SKM-1 treated with dmso at 0.1 percent for 144 hours (cell line): Measurements from ENCODE around the gene TMEM109.

Experiments
- DNase-seq: peaks from one replicate; lab custom pipeline; 2025; ENCODE audit not compliant: unreplicated experiment; lab: John Stamatoyannopoulos, UW

The TMEM109 gene

GRCh38 chr11:60939855-60940254, 25.9 kb downstream of the TMEM109 start:
- DNase-seq: no peak

DNA sequence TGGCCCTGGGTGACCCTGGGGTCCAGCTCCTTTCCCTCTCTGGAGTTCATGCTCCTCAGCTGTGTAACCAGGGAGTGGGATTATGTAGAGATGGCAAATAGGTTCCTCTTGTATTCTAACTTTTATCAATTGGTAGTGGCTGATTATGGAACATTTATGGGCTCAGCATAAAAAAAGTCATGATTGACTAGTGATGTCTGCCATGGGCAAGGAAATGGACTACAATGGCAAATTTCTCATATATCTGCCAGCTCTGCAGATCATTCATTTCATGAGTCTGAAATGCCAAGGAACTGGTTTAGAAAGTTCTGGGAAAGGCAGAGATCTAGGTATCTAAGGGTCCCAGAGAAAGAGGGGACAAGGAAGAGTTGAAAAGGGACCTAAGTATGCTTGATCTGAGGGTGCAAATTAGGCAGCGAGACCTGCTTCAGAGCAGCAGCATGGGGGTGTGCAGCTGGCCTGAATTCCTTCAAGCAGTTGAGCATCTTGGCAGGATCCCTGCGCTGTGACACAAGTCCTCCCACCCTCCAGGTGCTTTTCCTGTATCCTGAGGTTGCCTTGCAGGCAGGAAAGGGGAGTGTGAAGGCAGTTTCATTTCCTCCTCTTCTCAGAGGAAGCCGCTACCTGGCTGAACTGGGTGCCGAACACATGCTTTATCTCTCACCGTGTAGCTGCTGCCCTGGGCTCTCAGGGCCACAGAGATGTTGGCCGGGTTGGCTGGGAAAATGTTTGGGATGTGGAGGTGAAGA, 27.6 kb downstream of the TMEM109 start:
- DNase-seq: no peak

GRCh38 chr11:60942219-60942618, 28.3 kb downstream of the TMEM109 start:
- DNase-seq: no peak

GRCh38 chr11:60942970-60943565, 29.1 kb downstream of the TMEM109 start:
- no peak for DNase-seq

DNA sequence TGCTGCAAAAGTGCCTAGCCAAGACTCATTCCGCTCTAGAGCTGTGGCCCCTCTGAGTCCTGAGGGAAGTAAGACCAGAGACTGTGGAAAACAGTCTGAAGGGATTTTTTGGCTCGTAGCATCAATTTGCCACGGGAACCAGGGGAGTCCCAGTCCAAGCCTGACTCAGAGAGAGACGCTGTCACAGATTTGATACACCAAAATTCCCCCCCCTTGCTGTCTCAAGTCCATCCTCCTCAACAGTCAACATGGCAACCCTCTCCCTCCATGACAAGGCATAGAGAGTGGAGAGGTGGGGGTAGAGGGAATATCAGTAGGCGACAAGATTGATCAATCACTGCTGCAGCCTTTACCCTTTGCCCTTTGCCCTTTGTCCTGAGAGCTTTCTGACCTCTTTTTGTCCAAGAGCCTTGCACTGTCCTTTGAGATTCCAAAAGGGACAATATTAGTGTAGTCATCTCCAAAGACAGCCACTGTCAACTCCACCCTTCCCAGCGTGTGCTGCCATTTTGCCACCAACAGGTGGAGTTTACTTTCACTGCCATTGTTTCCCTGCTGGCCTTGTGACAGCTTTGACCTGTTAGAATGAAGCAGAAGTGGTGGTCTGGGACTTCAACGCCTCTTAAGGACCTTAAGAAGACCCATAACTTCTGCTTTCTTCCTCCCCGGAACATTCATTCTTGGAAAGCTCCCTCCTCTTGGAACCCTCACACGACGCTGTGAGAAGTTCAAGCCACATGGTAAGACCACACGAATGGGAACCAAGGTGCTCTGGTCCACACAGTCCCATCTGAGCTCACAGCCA, 30.7 kb downstream of the TMEM109 start:
- DNase-seq: peak; percentile 41

DNA sequence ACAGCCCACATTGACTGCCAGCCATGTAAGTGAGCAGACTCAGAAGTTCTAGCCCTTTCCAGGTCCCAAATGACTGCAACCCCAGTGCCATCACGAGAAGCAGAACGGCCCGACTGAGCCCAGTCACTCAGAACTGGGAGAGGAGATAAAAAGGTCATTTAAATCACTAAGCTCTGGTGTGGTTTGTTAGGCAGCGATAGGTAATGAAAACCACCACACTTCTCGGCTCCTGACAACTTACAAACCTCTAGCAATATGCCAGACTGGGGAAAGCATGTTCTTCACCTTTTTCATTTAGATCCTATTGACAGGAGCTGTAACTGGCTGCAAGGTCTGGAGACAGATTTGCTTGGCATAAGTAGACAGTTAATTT, 31.3 kb downstream of the TMEM109 start:
- no peak for DNase-seq

GRCh38 chr11:60946601-60947264, 32.8 kb downstream of the TMEM109 start:
- DNase-seq: no peak

DNA sequence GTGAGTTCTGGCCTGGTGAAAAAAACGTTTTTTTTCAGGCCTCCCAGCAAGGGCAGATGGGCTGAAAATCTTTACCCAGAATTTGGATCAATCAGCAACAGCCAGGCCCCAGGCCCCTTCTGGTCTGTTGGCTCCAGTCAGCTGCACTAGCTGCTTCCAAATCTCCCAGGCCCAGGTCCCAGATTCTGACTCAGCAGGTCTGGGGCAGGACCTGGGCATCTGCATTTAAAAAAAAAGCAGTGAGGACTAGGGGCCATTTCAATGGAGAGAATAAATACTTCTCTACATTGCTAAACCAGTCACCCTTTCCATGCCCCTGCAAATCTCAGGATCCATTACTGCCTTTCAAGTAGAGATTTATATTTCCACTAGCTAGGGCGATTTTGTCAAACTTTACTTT, 33.7 kb downstream of the TMEM109 start:
- DNase-seq: no peak

DNA sequence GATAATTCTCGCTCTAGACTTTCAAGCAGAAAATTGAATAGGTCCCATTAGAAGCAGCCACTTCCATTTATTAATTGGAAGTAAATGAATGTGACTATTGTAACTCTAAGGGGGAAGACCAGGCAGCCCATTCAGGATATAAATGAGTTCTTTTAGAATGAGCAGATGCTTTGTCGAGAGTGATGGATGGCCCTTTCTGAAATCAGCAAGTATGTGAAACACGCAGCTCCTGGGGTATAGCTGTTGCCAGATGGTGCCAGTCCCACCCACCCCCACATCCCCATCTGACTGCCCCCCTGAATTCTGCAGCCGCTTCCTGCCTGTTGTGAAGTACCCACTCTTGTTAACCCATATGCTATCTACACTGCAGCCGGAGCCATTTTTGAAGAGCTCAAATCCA, 34.3 kb downstream of the TMEM109 start:
- DNase-seq: no peak

- no peak for DNase-seq
Measured at GRCh38 chr11:60950024-60950423, 36.1 kb downstream of the TMEM109 start.

- DNase-seq: no peak
Measured at GRCh38 chr11:60950933-60951605, 37.1 kb downstream of the TMEM109 start.

DNA sequence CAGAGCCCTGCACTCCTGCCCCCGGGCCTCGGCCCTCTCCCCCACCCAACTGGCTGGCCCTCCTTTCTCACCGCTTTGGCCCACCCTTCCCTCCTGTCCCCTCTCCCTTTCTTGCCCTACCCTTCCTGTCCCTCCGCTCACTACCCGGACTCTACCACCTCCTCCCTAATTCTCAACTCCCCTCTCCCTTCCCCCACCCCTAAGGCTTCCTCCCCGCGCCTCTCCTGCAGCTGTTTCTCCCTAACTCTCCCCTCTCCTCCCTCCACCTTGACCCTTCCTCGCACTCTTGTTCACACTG, 37.6 kb downstream of the TMEM109 start:
- DNase-seq: no peak

GRCh38 chr11:60951904-60952741, 38.2 kb downstream of the TMEM109 start, which contains the start of gene SLC15A3:
Gene SLC15A3 (minus strand): TSS chr11:60952176. CDS start chr11:60951551, 625 bp downstream.
- peak; percentile 94 for DNase-seq

GRCh38 chr11:60952742-60953170, 38.8 kb downstream of the TMEM109 start:
- no peak for DNase-seq

DNA sequence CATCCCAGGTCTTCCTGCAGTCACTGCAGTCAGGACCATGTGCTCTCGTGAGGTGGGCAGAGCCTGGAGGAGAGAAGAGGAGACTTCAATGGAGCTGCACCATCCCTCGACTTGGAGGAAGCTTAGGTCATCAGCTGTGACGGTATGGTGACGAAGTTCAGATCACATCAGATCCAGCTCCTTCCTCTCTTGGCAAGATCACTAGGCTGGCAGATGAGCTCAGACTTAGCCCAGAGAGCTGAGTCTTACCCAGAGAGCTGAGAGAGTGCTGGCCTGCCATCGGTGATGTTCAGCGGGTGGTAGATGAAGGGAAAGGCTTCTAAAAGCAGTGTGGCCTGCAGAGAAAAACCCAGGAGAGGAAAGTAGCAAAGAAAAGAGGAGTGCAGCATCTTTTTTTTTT, 39.8 kb downstream of the TMEM109 start:
- no peak for DNase-seq

DNA sequence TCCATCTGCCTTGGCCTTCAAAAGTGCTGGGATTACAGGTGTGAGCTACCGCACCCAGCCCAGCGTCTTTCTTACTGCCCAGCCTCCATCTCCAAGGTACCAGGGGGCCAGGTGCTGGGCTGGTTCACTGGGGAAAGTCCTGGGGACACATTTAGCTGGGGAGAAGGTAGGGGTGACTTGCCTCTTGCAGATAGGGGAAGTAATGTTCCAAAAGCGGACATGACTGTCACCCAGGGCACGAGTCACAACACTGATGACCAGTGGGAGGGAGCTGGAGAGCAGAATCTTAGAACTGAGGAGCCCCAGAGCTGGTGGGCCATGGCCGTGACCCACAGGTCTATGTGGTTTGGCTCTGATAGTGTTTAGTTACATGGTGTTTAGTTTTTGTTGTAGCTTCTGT, 40.5 kb downstream of the TMEM109 start:
- DNase-seq: no peak

GRCh38 chr11:60955571-60955970, 41.6 kb downstream of the TMEM109 start:
- no peak for DNase-seq

DNA sequence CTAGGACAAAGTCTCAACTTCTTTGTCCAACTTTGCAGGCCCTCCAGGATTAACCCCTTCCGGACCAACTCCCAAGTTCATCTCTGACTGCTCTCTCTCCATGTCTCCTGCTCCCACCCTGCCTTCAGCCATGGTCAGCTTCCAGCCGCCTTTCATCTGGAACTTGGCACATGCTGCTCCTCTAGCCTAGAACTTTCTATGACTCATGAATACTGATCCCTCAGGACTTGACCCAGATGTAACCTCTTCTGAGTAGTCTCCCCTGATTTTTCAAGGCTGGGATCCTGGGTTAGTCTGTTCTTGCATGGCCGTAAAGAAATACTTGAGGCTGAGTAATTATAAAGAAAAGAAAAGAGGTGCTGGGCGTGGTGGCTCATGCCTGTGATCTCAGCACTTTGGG, 43.2 kb downstream of the TMEM109 start:
- no peak for DNase-seq

GRCh38 chr11:60959431-60959830, 45.5 kb downstream of the TMEM109 start:
- no peak for DNase-seq

- DNase-seq: no peak
Measured at GRCh38 chr11:60960405-60960804, 46.4 kb downstream of the TMEM109 start.
